GM18502 (cell line): ENCODE measurements around the gene ZBTB17.
"Not testable (repeated sequence)": the region's sequence is repeated elsewhere in the genome, so short reads cannot be mapped to it uniquely, and the experiment has no call there.

Experiments used
- ATAC-seq: cut with Tn5 transposase; IDR thresholded peaks from one replicate; pipeline ENCODE4 v1.9.1; 2021; ENCODE audit warnings: mild to moderate bottlenecking; ENCODE audit not compliant: unreplicated experiment, poor library complexity

Gene ZBTB17

GRCh38 chr1:15991427-15992186, 15.7 kb upstream of the ZBTB17 start:
- no peak for ATAC-seq

GRCh38 chr1:15989776-15990175, 13.9 kb upstream of the ZBTB17 start:
- ATAC-seq = no peak

GRCh38 chr1:15988856-15989736, 13.2 kb upstream of the ZBTB17 start:
- no peak for ATAC-seq

- ATAC-seq = no peak
Observed at GRCh38 chr1:15985611-15986297, 9.9 kb upstream of the ZBTB17 start.

GRCh38 chr1:15983275-15983674, 7.4 kb upstream of the ZBTB17 start:
- no peak for ATAC-seq

- ATAC-seq = no peak
Observed at GRCh38 chr1:15981679-15982078, 5.8 kb upstream of the ZBTB17 start.

GRCh38 chr1:15977947-15978346, 2.0 kb upstream of the ZBTB17 start:
- ATAC-seq = not testable (repeated sequence)

GRCh38 chr1:15975358-15975804, 520 bp downstream of the ZBTB17 start:
- ATAC-seq = peak; percentile 57

GRCh38 chr1:15974855-15975254, 1.0 kb downstream of the ZBTB17 start:
- peak; percentile 34 for ATAC-seq

- ATAC-seq = no peak
Observed at GRCh38 chr1:15973772-15974171, 2.1 kb downstream of the ZBTB17 start.

- no peak for ATAC-seq
Observed at GRCh38 chr1:15972409-15972808, 3.5 kb downstream of the ZBTB17 start.

- ATAC-seq = no peak
Observed at GRCh38 chr1:15970911-15971310, 5.0 kb downstream of the ZBTB17 start.

GRCh38 chr1:15969321-15969880, 6.5 kb downstream of the ZBTB17 start:
- ATAC-seq = no peak

- ATAC-seq = no peak
Observed at GRCh38 chr1:15968172-15968571, 7.7 kb downstream of the ZBTB17 start.

- no peak for ATAC-seq
Observed at GRCh38 chr1:15966956-15967344, 9.0 kb downstream of the ZBTB17 start.

- ATAC-seq = peak; percentile 73
Observed at GRCh38 chr1:15966081-15966955, 9.6 kb downstream of the ZBTB17 start.

GRCh38 chr1:15965228-15965767, 10.6 kb downstream of the ZBTB17 start:
- no peak for ATAC-seq

GRCh38 chr1:15963968-15964648, 11.8 kb downstream of the ZBTB17 start:
- ATAC-seq = no peak
